SK-N-SH treated with all-trans-retinoic acid at 6 μM for 48 hours (cell line): ENCODE results near the gene EML1.

Experiments used
- CREB5 ChIP-seq: fragments of 250-450 bp; sonication (Bioruptor Pico); IDR thresholded peaks from 2 replicates; pipeline ENCODE4 v1.5.1; 2020; ENCODE audit warnings: low read depth, mild to moderate bottlenecking, moderate library complexity
- PATZ1 ChIP-seq: fragments of 250-450 bp; sonication (Bioruptor Pico); IDR thresholded peaks from 2 replicates; pipeline ENCODE4 v1.8.0; 2020; ENCODE audit warnings: mild to moderate bottlenecking, moderate library complexity, borderline replicate concordance
- PPARA ChIP-seq: fragments of 250-450 bp; sonication (Bioruptor Pico); IDR thresholded peaks from 2 replicates; pipeline ENCODE4 v1.5.0; 2020; ENCODE audit warnings: mild to moderate bottlenecking, borderline replicate concordance
- SNAI2 ChIP-seq: fragments of 250-450 bp; sonication (Bioruptor Pico); IDR thresholded peaks from 2 replicates; pipeline ENCODE4 v1.5.0; 2020; ENCODE audit warnings: mild to moderate bottlenecking, moderate library complexity
- TCF4 ChIP-seq: fragments of 250-450 bp; sonication (Bioruptor Pico); IDR thresholded peaks from 2 replicates; pipeline ENCODE4 v1.8.0; 2021; ENCODE audit warnings: mild to moderate bottlenecking, moderate library complexity, borderline replicate concordance
- TSHZ2 ChIP-seq: fragments of 250-450 bp; sonication (Bioruptor Pico); IDR thresholded peaks from 2 replicates; pipeline ENCODE4 v1.5.0; 2020; ENCODE audit warnings: mild to moderate bottlenecking, moderate library complexity
- ZC3H10 ChIP-seq: fragments of 250-450 bp; sonication (Bioruptor Pico); IDR thresholded peaks from 2 replicates; pipeline ENCODE4 v1.5.1; 2021; ENCODE audit warnings: mild to moderate bottlenecking, moderate library complexity
- ZFP3 ChIP-seq: fragments of 250-450 bp; sonication (Bioruptor Pico); IDR thresholded peaks from 2 replicates; pipeline ENCODE4 v1.5.0; 2020; ENCODE audit warnings: mild to moderate bottlenecking, moderate library complexity
- ZFP30 ChIP-seq: fragments of 450-650 bp; formaldehyde crosslinking; IDR thresholded peaks from 2 replicates; pipeline ENCODE4 v1.5.0; 2022; ENCODE audit warnings: mild to moderate bottlenecking, moderate library complexity

- no peak for TF ChIP-seq CREB5 (CRISPR knock-in tag)
- TF ChIP-seq PATZ1 (CRISPR knock-in tag): no peak
- no peak for TF ChIP-seq TCF4 (CRISPR knock-in tag)
- no peak for TF ChIP-seq TSHZ2
- TF ChIP-seq ZC3H10 (CRISPR knock-in tag): no peak
- TF ChIP-seq ZFP3 (CRISPR knock-in tag): no peak
- no peak for TF ChIP-seq ZFP30 (CRISPR knock-in tag)
- no peak for TF ChIP-seq PPARA (CRISPR knock-in tag)
- TF ChIP-seq SNAI2 (CRISPR knock-in tag): no peak
Measured at GRCh38 chr14:99966912-99967311, 173.7 kb downstream of the EML1 start.
